GM19372 (cell line): ENCODE measurements around the gene ATOSB.
A peak's percentile ranks its signal among the peaks of the same experiment; 100 is the strongest.

Experiments
- ATAC-seq: cut with Tn5 transposase; IDR thresholded peaks from one replicate; pipeline ENCODE4 v1.9.1; 2021; ENCODE audit warnings: mild to moderate bottlenecking, low read depth, moderate library complexity; ENCODE audit not compliant: unreplicated experiment

ATOSB gene

GRCh38 chr9:35114113-35114839 lies 1.4 kb downstream of the ATOSB start:
- no peak for ATAC-seq

- no peak for ATAC-seq
Measured at GRCh38 chr9:35112257-35113020, 3.2 kb downstream of the ATOSB start.

GRCh38 chr9:35111001-35111933 lies 4.4 kb downstream of the ATOSB start:
- peak; percentile 73 for ATAC-seq

- ATAC-seq: no peak
Measured at GRCh38 chr9:35110327-35110761, 5.3 kb downstream of the ATOSB start.

GRCh38 chr9:35108946-35109575 lies 6.6 kb downstream of the ATOSB start:
- no peak for ATAC-seq

GRCh38 chr9:35108461-35108860 lies 7.2 kb downstream of the ATOSB start:
- no peak for ATAC-seq

- no peak for ATAC-seq
Measured at GRCh38 chr9:35107297-35108290, 8.1 kb downstream of the ATOSB start.

- no peak for ATAC-seq
Measured at GRCh38 chr9:35106343-35106730, 9.3 kb downstream of the ATOSB start.

GRCh38 chr9:35105571-35106342 lies 9.9 kb downstream of the ATOSB start:
- no peak for ATAC-seq

GRCh38 chr9:35105126-35105525 lies 10.5 kb downstream of the ATOSB start:
- no peak for ATAC-seq

GRCh38 chr9:35104586-35104985 lies 11.1 kb downstream of the ATOSB start:
- ATAC-seq: no peak

GRCh38 chr9:35103660-35104191 lies 11.9 kb downstream of the ATOSB start:
- ATAC-seq: no peak

GRCh38 chr9:35102769-35103659 lies 12.6 kb downstream of the ATOSB start, which contains the start of gene STOML2:
Gene STOML2, minus strand, starts transcription at chr9:35103131. Its CDS starts 37 bp downstream, at chr9:35103094.
- ATAC-seq: peak; percentile 99

- ATAC-seq: no peak
Measured at GRCh38 chr9:35102465-35102768, 13.2 kb downstream of the ATOSB start.

GRCh38 chr9:35097573-35097972 lies 18.1 kb downstream of the ATOSB start:
- no peak for ATAC-seq

- peak; percentile 95 for ATAC-seq
Measured at GRCh38 chr9:35096035-35096849, 19.4 kb downstream of the ATOSB start, which contains the start of gene PIGO. Gene PIGO, minus strand, starts transcription at chr9:35096591. Its CDS starts 1,026 bp downstream, at chr9:35095565.
